Fibroblast of the aortic adventitia (primary cell): ENCODE results near the gene TUBB4A. TPM values are rescaled to one million over a fixed set of nuclear protein-coding genes. Genes with fewer than 3 reads are reported as not detected.

Source experiments
- DNase-seq: peaks from one replicate; pipeline ENCODE4 v3.0.0-alpha.2; 2010; ENCODE audit warnings: low read depth
- H3K4me3 ChIP-seq: 2 replicates; pipeline ENCODE4 v1.5.1; 2011; ENCODE audit warnings: low read depth, mild to moderate bottlenecking, control low read depth, low read length, moderate library complexity
- CTCF ChIP-seq: IDR thresholded peaks from 2 replicates; pipeline ENCODE4 v1.5.1; 2011; ENCODE audit warnings: mild to moderate bottlenecking, low read length, control low read depth, inconsistent platforms; ENCODE audit not compliant: insufficient read depth
- total RNA-seq: library from RNA; depleted of rRNA; stranded (reverse); fragments of >200 nt; gene quantifications from 2 replicates; pipeline ENCODE4 v1.2.3, GENCODE V29; 2012; ENCODE audit warnings: low replicate concordance

The TUBB4A gene
- total RNA-seq, 1 donor: not detected

- peak; percentile 69 for DNase-seq
- TF ChIP-seq CTCF: no peak
- peak within 1 kb of the TSS; percentile 83 for H3K4me3 ChIP-seq
These were observed 42.6 kb downstream of the TUBB4A start, which contains the start of gene SLC25A23 for GRCh38 chr19:6459262-6460098. SLC25A23 (minus strand) TSS chr19:6459792; CDS start chr19:6459628, 164 bp downstream.

- H3K4me3 ChIP-seq: peak overlapping the region; percentile 83
- TF ChIP-seq CTCF: no peak
- no peak for DNase-seq
These were observed 43.3 kb downstream of the TUBB4A start for GRCh38 chr19:6458695-6459261.

GRCh38 chr19:6457958-6458694 lies 44.0 kb downstream of the TUBB4A start:
- peak overlapping the region; percentile 5 for H3K4me3 ChIP-seq
- no peak for DNase-seq
- no peak for TF ChIP-seq CTCF

- DNase-seq: no peak
- TF ChIP-seq CTCF: no peak
- no peak overlapping the region for H3K4me3 ChIP-seq
These were observed 46.2 kb downstream of the TUBB4A start for GRCh38 chr19:6455924-6456323.

- no peak for DNase-seq
- no peak overlapping the region for H3K4me3 ChIP-seq
- no peak for TF ChIP-seq CTCF
These were observed 48.1 kb downstream of the TUBB4A start for GRCh38 chr19:6453951-6454565.

- TF ChIP-seq CTCF: no peak
- H3K4me3 ChIP-seq: no peak overlapping the region
- no peak for DNase-seq
These were observed 49.2 kb downstream of the TUBB4A start for GRCh38 chr19:6452899-6453298.
